PC-3 (cell line): ENCODE data around the gene DLGAP1. TPM values are rescaled to one million over a fixed set of nuclear protein-coding genes. Genes with fewer than 3 reads are reported as not detected.

Experiments used
- ATAC-seq: fragments of 200-7000 bp; cut with Tn5 transposase; 2 replicates; pipeline ENCODE4 v1.9.1; 2020; ENCODE audit warnings: mild to moderate bottlenecking, moderate library complexity
- BruUV-seq: library from RNA; stranded (reverse); fragments of 400-500 nt; replicated peaks from 2 replicates; lab custom pipeline; 2021; lab: Mats Ljungman, UMichigan
- CTCF ChIA-PET: fragments of 300-600 bp; sonication (Branson Sonifier 250); formaldehyde crosslinking; loops from one replicate; lab custom pipeline; 2022; ENCODE audit warnings: antibody characterized with exemption; lab: Charles Lee
- POLR2A ChIA-PET: fragments of 300-600 bp; sonication (Branson Sonifier 250); formaldehyde crosslinking; loops from one replicate; lab custom pipeline; 2022; ENCODE audit warnings: antibody characterized with exemption; ENCODE audit not compliant: unreplicated experiment; lab: Charles Lee
- DNase-seq: peaks from one replicate; pipeline ENCODE4 v3.0.0-alpha.2; 2015
- H2AFZ ChIP-seq: fragments of 300-600 bp; sonication (generic); 2 replicates; pipeline ENCODE4 v1.6.0; 2016; ENCODE audit warnings: antibody characterized with exemption, low read length
- H3F3A ChIP-seq: fragments of 300-600 bp; sonication (generic); one replicate; pipeline ENCODE4 v1.6.0; 2017; ENCODE audit warnings: antibody characterized with exemption, low read length, control low read depth, mild to moderate bottlenecking; ENCODE audit not compliant: unreplicated experiment
- H3K27ac ChIP-seq: fragments of 300-600 bp; sonication (generic); 2 replicates; pipeline ENCODE4 v1.5.1; 2016; ENCODE audit warnings: mild to moderate bottlenecking, low read length
- H3K27me3 ChIP-seq: fragments of 300-600 bp; sonication (generic); 2 replicates; pipeline ENCODE4 v1.6.1; 2016; ENCODE audit warnings: low read length, mixed read lengths
- H3K36me3 ChIP-seq: fragments of 300-600 bp; sonication (generic); 2 replicates; pipeline ENCODE4 v1.6.1; 2016; ENCODE audit warnings: low read depth, mixed run types, low read length, mixed read lengths
- H3K4me1 ChIP-seq: fragments of 300-600 bp; sonication (generic); 2 replicates; pipeline ENCODE4 v1.5.1; 2016; ENCODE audit warnings: low read length; ENCODE audit not compliant: insufficient read depth
- H3K4me2 ChIP-seq: fragments of 300-600 bp; sonication (generic); 2 replicates; pipeline ENCODE4 v1.6.0; 2016; ENCODE audit warnings: low read length
- H3K4me3 ChIP-seq: fragments of 300-600 bp; sonication (generic); 2 replicates; pipeline ENCODE4 v1.5.1; 2016; ENCODE audit warnings: mild to moderate bottlenecking, low read length, mixed read lengths
- H3K79me2 ChIP-seq: fragments of 300-600 bp; sonication (generic); 2 replicates; pipeline ENCODE4 v1.6.1; 2017; ENCODE audit warnings: low read length, mixed read lengths
- H3K9ac ChIP-seq: fragments of 300-600 bp; sonication (generic); 2 replicates; pipeline ENCODE4 v1.6.0; 2016; ENCODE audit warnings: mild to moderate bottlenecking, low read length
- H3K9me2 ChIP-seq: fragments of 300-600 bp; sonication (generic); replicated peaks from 2 replicates; pipeline ENCODE4 v1.6.1; 2016; ENCODE audit warnings: mixed run types, low read length, mixed read lengths
- H3K9me3 ChIP-seq: fragments of 300-600 bp; sonication (generic); 2 replicates; pipeline ENCODE4 v1.6.1; 2016; ENCODE audit warnings: low read length, mixed read lengths
- H4K20me1 ChIP-seq: fragments of 300-600 bp; sonication (generic); 2 replicates; pipeline ENCODE4 v1.6.1; 2016; ENCODE audit warnings: low read length, mixed read lengths
- CTCF ChIP-seq: fragments of 300-600 bp; sonication (generic); conservative IDR thresholded peaks from 2 replicates; pipeline ENCODE4 v1.5.1; 2017; ENCODE audit warnings: antibody characterized with exemption, low read depth, mild to moderate bottlenecking, low read length
- EZH2 ChIP-seq: fragments of 300-600 bp; sonication (generic); IDR thresholded peaks from one replicate; pipeline ENCODE4 v1.6.1; 2017; ENCODE audit warnings: antibody characterized with exemption, mild to moderate bottlenecking, low read length; ENCODE audit not compliant: unreplicated experiment
- EZH2phosphoT487 ChIP-seq: fragments of 300-600 bp; sonication (generic); IDR thresholded peaks from 2 replicates; pipeline ENCODE4 v1.6.1; 2018; ENCODE audit warnings: mild to moderate bottlenecking, antibody characterized with exemption, low read length, borderline replicate concordance
- intact Hi-C: fragments of 100-400 bp; cut with micrococcal nuclease; formaldehyde crosslinking; loops from 2 replicates; pipeline ENCODE4 v1.9.0; 2023
- total RNA-seq: library from RNA; depleted of rRNA; stranded (reverse); fragments of >200 nt; gene quantifications from 2 replicates; pipeline ENCODE4 v1.2.3, GENCODE V29; 2014

DLGAP1 gene
- total RNA-seq, 1 experiment from 2014 or later, result not detected

DNA sequence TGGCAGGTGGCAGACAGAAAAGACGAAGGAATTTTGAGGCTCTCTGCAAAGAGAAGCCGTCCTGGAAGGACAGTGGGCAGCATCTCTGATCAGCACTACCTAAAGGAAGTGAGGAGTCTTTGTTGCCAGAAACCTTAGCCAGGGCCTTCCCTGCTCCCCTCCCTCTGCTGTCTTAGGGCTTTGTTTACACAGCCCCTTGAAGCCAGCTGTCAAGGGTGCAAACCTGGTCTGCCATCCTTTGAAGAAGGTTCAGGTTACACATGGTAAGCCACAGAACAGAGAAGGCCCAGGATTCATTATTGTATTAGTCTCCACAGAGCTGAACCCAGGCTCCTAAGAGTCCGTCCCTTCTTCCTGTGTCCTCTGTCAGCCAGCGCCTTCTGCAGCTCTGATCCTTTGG, 648.5 kb downstream of the DLGAP1 start:
- no peaks in the 10 kb centered on the region for H3K4me1 ChIP-seq
- ChIA-PET CTCF (no interaction called here), POLR2A (no interaction called here)
- no peak overlapping the region for H3K4me3 ChIP-seq
- no TSS peak for BruUV-seq
- no peak overlapping the region for H3K9ac ChIP-seq
- no peaks in the 10 kb centered on the region for H3K36me3 ChIP-seq
- TF ChIP-seq CTCF (no peak), EZH2 (no peak), EZH2phosphoT487 (no peak)
- intact Hi-C loops, result no loop called here
- no peaks in the 10 kb centered on the region for H3F3A ChIP-seq
- H3K9me2 ChIP-seq, result no peaks in the 10 kb centered on the region
- ATAC-seq (no peak), DNase-seq (no peak)
- no peak overlapping the region for H2AFZ ChIP-seq
- H3K79me2 ChIP-seq, result no peaks in the 10 kb centered on the region
- no peak overlapping the region for H3K4me2 ChIP-seq
- H3K9me3 ChIP-seq, result no peaks in the 10 kb centered on the region
- H3K27me3 ChIP-seq, result peaks cover 54% of the 10 kb centered on the region
- H4K20me1 ChIP-seq, result no peaks in the 10 kb centered on the region
- no peak overlapping the region for H3K27ac ChIP-seq

- no peak for ATAC-seq
- no peaks in the 10 kb centered on the region for H3K9me2 ChIP-seq
Measured at GRCh38 chr18:3804336-3804735, 650.8 kb downstream of the DLGAP1 start.

More at GRCh38 chr18:3804336-3804735, 650.8 kb downstream of the DLGAP1 start:
- no peaks in the 10 kb centered on the region for H4K20me1 ChIP-seq
- no peaks in the 10 kb centered on the region for H3K9me3 ChIP-seq
- no peak overlapping the region for H3K9ac ChIP-seq
- no peak overlapping the region for H2AFZ ChIP-seq
- POLR2A ChIA-PET, result no interaction called here
- no peaks in the 10 kb centered on the region for H3F3A ChIP-seq
- peaks cover 46% of the 10 kb centered on the region for H3K27me3 ChIP-seq
- DNase-seq, result no peak
- no peak overlapping the region for H3K27ac ChIP-seq
- intact Hi-C loops, result no loop called here
- TF ChIP-seq EZH2 (no peak), EZH2phosphoT487 (no peak), CTCF (no peak)
- H3K36me3 ChIP-seq, result no peaks in the 10 kb centered on the region
- CTCF ChIA-PET, result no interaction called here
- no peaks in the 10 kb centered on the region for H3K4me1 ChIP-seq
- H3K4me2 ChIP-seq, result no peak overlapping the region
- H3K4me3 ChIP-seq, result no peak overlapping the region
- H3K79me2 ChIP-seq, result no peaks in the 10 kb centered on the region
- BruUV-seq, result no TSS peak
